ENCODE measurements around the gene SF3B3.

Gene SF3B3

GRCh38 chr16:70594569-70594968 is 71.0 kb downstream of the SF3B3 start:
- H3K4me1 ChIP-seq: no peaks in the 10 kb centered on the region
- H3K9me3 ChIP-seq: no peaks in the 10 kb centered on the region
- no peak for DNase-seq (ENCODE audit: low spot score in 2 of 2)
- H3K27me3 ChIP-seq (ENCODE audit: low read depth): no peaks in the 10 kb centered on the region
- H3K36me3 ChIP-seq (replicated peaks): no peaks in the 10 kb centered on the region
- no peak overlapping the region for H3K4me3 ChIP-seq
- in situ Hi-C loops (cut with MboI; ENCODE audit: low sequenced_read_pairs): no loop called here

GRCh38 chr16:70597135-70597835 is 73.7 kb downstream of the SF3B3 start:
- Histone ChIP-seq H3K9me3 (no peaks in the 10 kb centered on the region), H3K27me3 (ENCODE audit: low read depth) (no peaks in the 10 kb centered on the region), H3K4me3 (no peak overlapping the region), H3K36me3 (replicated peaks) (no peaks in the 10 kb centered on the region), H3K4me1 (no peaks in the 10 kb centered on the region)
- in situ Hi-C loops (cut with MboI; ENCODE audit: low sequenced_read_pairs): no loop called here
- no peak for DNase-seq (ENCODE audit: low spot score in 2 of 2)

- Histone ChIP-seq H3K27me3 (ENCODE audit: low read depth) (no peaks in the 10 kb centered on the region), H3K4me1 (no peaks in the 10 kb centered on the region), H3K9me3 (no peaks in the 10 kb centered on the region), H3K36me3 (replicated peaks) (no peaks in the 10 kb centered on the region), H3K4me3 (no peak overlapping the region)
- in situ Hi-C loops (cut with MboI; ENCODE audit: low sequenced_read_pairs): no loop called here
- DNase-seq (ENCODE audit: low spot score in 2 of 2): no peak
Measured at GRCh38 chr16:70598937-70599503, 75.4 kb downstream of the SF3B3 start.

- DNase-seq (ENCODE audit: low spot score in 2 of 2): no peak
- in situ Hi-C loops (cut with MboI; ENCODE audit: low sequenced_read_pairs): no loop called here
- H3K4me3 ChIP-seq: no peak overlapping the region
Measured at GRCh38 chr16:70600730-70601129, 77.1 kb downstream of the SF3B3 start.

DNA sequence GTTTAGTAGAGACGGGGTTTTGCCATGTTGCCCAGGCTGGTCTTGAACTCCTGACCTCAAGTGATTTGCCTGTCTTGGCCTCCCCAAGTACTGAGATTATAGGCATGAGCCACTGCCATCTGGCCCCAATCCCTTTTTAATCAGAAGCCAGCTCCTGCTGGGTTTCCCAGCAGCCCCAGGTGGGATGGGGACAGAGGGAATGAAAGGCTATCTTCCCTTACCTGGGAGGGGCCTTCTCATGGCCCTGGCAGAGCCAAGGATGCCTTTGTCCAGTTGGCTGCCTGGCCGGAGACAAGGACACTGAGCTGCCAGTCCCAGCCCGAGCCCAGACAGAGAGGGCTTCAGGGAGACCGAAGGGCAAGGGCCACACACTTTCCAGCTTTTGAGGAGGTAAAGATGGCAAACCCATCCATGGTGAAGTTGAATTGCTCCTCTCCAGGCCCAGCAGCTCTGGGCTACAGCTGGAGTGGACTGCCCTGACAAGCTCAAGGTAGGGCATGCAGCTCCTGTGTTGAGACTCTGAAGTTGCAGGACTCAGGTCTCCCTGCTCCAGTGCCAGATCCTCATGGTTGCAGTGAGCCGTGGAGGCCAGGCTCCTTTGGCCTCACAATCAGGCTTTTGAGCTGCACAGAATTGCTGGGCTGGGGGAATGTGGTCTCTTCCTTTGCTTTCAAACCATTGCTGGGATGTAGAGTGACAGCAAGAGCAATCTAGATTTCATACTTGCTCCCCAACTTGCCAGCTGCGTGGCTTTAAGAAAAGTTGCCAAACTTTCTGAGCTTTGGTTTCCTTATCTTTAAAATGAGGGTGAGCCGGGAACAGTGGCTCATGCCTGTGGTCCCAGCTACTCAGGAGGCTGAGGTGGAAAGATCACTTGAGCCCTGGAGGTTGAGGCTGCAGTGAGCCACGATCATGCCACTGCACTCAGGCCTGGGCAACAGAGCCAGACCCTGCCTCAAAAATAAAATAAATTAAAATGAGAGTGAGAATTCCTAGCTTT is 78.3 kb downstream of the SF3B3 start:
- DNase-seq (ENCODE audit: low spot score in 2 of 2): no peak
- H3K4me1 ChIP-seq: no peaks in the 10 kb centered on the region
- H3K27me3 ChIP-seq (ENCODE audit: low read depth): no peaks in the 10 kb centered on the region
- in situ Hi-C loops (cut with MboI; ENCODE audit: low sequenced_read_pairs): no loop called here
- no peaks in the 10 kb centered on the region for H3K36me3 ChIP-seq (replicated peaks)
- no peak overlapping the region for H3K4me3 ChIP-seq
- H3K9me3 ChIP-seq: no peaks in the 10 kb centered on the region

More at GRCh38 chr16:70600730-70601129, 77.1 kb downstream of the SF3B3 start:
- H3K36me3 ChIP-seq (replicated peaks): no peaks in the 10 kb centered on the region
- H3K4me1 ChIP-seq: no peaks in the 10 kb centered on the region
- no peaks in the 10 kb centered on the region for H3K9me3 ChIP-seq
- no peaks in the 10 kb centered on the region for H3K27me3 ChIP-seq (ENCODE audit: low read depth)

- in situ Hi-C loops (cut with MboI; ENCODE audit: low sequenced_read_pairs): no loop called here
- Histone ChIP-seq H3K27me3 (ENCODE audit: low read depth) (no peaks in the 10 kb centered on the region), H3K9me3 (no peaks in the 10 kb centered on the region), H3K4me1 (no peaks in the 10 kb centered on the region), H3K36me3 (replicated peaks) (no peaks in the 10 kb centered on the region), H3K4me3 (no peak overlapping the region)
- DNase-seq (ENCODE audit: low spot score in 2 of 2): no peak
Measured at GRCh38 chr16:70602831-70603230, 79.2 kb downstream of the SF3B3 start.

GRCh38 chr16:70604407-70605282 is 81.0 kb downstream of the SF3B3 start:
- in situ Hi-C loops (cut with MboI; ENCODE audit: low sequenced_read_pairs): no loop called here
- no peaks in the 10 kb centered on the region for H3K27me3 ChIP-seq (ENCODE audit: low read depth)
- no peaks in the 10 kb centered on the region for H3K4me1 ChIP-seq
- H3K36me3 ChIP-seq (replicated peaks): no peaks in the 10 kb centered on the region
- H3K9me3 ChIP-seq: no peaks in the 10 kb centered on the region
- H3K4me3 ChIP-seq: no peak overlapping the region
- DNase-seq (ENCODE audit: low spot score in 2 of 2): no peak

DNA sequence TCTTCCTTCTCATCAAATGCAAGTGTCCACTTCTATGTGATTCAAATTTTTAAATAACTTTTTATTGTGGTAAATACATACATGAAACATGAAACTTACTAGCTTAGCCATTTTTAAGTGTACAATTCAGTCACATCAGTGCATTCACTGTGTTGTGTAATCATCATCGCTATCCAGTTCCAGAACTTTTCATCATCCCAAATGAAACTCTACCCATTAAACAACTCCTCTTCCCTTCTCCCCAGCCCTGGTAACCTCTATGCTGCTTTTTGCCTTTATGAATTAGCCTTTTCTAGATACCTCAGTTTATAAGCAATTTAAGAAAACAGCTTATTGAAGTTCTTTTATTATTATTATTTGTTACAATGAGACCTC is 81.7 kb downstream of the SF3B3 start:
- Histone ChIP-seq H3K27me3 (ENCODE audit: low read depth) (no peaks in the 10 kb centered on the region), H3K4me1 (no peaks in the 10 kb centered on the region), H3K36me3 (replicated peaks) (no peaks in the 10 kb centered on the region), H3K4me3 (no peak overlapping the region), H3K9me3 (no peaks in the 10 kb centered on the region)
- in situ Hi-C loops (cut with MboI; ENCODE audit: low sequenced_read_pairs): no loop called here
- no peak for DNase-seq (ENCODE audit: low spot score in 2 of 2)

GRCh38 chr16:70608521-70608920 is 84.9 kb downstream of the SF3B3 start:
- no peak for DNase-seq (ENCODE audit: low spot score in 2 of 2)
- Histone ChIP-seq H3K4me3 (no peak overlapping the region), H3K36me3 (replicated peaks) (no peaks in the 10 kb centered on the region), H3K9me3 (no peaks in the 10 kb centered on the region), H3K4me1 (no peaks in the 10 kb centered on the region), H3K27me3 (ENCODE audit: low read depth) (no peaks in the 10 kb centered on the region)
- in situ Hi-C loops (cut with MboI; ENCODE audit: low sequenced_read_pairs): no loop called here

DNA sequence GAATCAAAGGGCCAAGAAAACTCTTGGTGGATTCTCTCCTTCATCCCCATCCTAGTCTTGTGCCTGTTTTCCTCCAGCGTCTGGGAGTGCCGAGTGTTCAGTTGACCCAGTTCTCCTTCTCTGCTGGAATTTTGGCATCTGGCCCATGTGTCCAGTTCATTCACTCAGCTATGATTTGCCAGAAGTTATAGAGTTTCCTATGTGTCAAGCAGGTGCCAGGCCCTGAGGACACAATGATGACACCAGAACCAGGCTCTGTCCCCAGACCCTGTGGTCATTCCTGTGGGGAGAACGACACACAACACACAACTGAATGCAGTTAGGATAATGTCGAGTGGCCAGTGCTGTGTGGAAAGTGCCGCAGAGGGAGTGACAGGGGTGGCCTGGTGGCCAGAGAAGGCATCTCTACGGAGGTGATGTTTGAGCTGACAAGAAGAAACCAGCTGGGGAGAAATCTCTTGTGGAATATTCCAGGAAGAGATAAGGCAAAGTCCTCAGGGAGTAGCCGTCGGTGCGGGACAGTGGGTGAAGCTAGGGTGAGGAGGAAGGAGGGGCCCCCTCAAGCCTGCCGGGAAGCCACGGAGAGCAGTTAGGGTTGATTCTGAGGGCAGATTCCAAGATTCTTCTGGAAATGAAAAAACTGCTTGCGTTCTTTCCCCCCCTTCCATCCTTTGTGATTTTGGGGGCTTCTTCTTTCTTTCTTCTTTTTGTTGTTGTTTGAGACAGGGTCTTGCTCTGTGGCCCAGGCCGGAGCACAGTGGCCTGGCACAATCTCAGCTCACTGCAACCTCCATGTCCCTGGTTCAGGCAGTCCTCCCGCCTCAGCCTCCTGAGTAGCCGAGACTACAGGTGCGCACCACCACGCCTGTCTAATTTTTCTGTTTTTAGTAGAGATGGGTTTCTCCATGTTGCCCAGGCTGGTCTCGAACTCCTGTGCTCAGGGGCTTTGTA is 86.9 kb downstream of the SF3B3 start:
- Histone ChIP-seq H3K36me3 (replicated peaks) (no peaks in the 10 kb centered on the region), H3K4me1 (no peaks in the 10 kb centered on the region), H3K4me3 (no peak overlapping the region), H3K27me3 (ENCODE audit: low read depth) (no peaks in the 10 kb centered on the region), H3K9me3 (no peaks in the 10 kb centered on the region)
- in situ Hi-C loops (cut with MboI; ENCODE audit: low sequenced_read_pairs): no loop called here
- no peak for DNase-seq (ENCODE audit: low spot score in 2 of 2)

DNA sequence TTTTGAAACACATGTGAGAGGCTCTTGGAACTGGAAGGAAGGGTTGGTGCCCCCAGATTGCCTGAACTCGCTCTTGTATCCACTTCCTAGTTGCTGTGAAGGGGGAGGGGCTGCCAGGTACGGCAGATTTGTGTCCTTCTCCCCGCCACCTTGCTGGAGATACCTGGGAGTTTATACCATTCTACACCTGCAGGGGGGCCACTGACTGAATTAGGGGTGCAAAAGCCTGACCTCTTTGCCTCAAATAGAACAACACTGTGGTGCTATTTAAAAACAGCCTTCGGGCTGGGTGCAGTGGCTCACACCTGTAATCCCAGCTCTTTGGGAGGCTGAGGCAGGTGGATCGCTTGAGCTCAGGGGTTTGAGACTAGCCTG is 87.6 kb downstream of the SF3B3 start:
- Histone ChIP-seq H3K4me1 (no peaks in the 10 kb centered on the region), H3K9me3 (no peaks in the 10 kb centered on the region), H3K4me3 (no peak overlapping the region), H3K27me3 (ENCODE audit: low read depth) (no peaks in the 10 kb centered on the region), H3K36me3 (replicated peaks) (no peaks in the 10 kb centered on the region)
- in situ Hi-C loops (cut with MboI; ENCODE audit: low sequenced_read_pairs): no loop called here
- DNase-seq (ENCODE audit: low spot score in 2 of 2): no peak

GRCh38 chr16:70611785-70612303 is 88.2 kb downstream of the SF3B3 start:
- no peak overlapping the region for H3K4me3 ChIP-seq
- H3K4me1 ChIP-seq: no peaks in the 10 kb centered on the region
- in situ Hi-C loops (cut with MboI; ENCODE audit: low sequenced_read_pairs): no loop called here
- no peaks in the 10 kb centered on the region for H3K36me3 ChIP-seq (replicated peaks)
- no peaks in the 10 kb centered on the region for H3K9me3 ChIP-seq
- no peak for DNase-seq (ENCODE audit: low spot score in 2 of 2)
- H3K27me3 ChIP-seq (ENCODE audit: low read depth): no peaks in the 10 kb centered on the region
